ENCODE results near the gene PFDN2. TPM values are rescaled to one million over a fixed set of nuclear protein-coding genes. Genes with fewer than 3 reads are reported as not detected.

The PFDN2 gene
- total and polyA plus RNA-seq, 2 experiments from 2014 or later, result 45.6 to 352 TPM

DNA sequence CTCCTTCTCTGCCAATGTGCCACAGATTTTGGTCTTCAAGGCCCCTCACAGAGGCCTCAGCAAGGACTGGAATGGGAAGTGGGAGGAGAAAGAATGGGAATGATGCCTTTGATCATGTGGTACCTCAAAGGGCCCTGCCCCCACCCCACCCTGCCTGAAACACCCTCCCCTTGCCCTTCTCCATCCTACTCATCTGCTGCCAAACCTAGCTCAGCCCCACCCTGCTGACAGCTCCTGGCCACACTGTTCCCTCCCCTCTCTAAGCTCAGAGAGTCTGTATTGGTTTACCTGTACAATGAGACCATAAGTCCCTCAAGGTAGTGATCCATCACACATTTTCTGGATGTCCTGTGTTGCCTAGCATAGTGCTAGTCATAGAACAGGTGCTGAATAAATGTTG lies 41.4 kb downstream of the PFDN2 start (continued):
- TF ChIP-seq EZH2phosphoT487 (IDR thresholded peaks at IDR 0.05; ENCODE audit: unreplicated experiment) (no peak), CREB1 (CRISPR knock-in tag; IDR thresholded peaks at IDR 0.05; ENCODE audit: low read depth) (no peak), JUNB (IDR thresholded peaks at IDR 0.05; ENCODE audit: unreplicated experiment) (no peak), CTCF (conservative IDR thresholded peaks at IDR 0.05; ENCODE audit: low read depth in 2 of 2) (no peak), ZNF331 (CRISPR knock-in tag; IDR thresholded peaks at IDR 0.05; ENCODE audit: low read depth) (no peak), STAT1 (IDR thresholded peaks at IDR 0.05; ENCODE audit: unreplicated experiment) (no peak), ZNF114 (CRISPR knock-in tag; IDR thresholded peaks at IDR 0.05) (no peak), POLR2AphosphoS5 (IDR thresholded peaks at IDR 0.05; ENCODE audit: low read depth) (no peak)
- TF ChIP-seq, protein P1, sequence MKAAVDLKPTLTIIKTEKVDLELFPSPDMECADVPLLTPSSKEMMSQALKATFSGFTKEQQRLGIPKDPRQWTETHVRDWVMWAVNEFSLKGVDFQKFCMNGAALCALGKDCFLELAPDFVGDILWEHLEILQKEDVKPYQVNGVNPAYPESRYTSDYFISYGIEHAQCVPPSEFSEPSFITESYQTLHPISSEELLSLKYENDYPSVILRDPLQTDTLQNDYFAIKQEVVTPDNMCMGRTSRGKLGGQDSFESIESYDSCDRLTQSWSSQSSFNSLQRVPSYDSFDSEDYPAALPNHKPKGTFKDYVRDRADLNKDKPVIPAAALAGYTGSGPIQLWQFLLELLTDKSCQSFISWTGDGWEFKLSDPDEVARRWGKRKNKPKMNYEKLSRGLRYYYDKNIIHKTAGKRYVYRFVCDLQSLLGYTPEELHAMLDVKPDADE (IDR thresholded peaks at IDR 0.05), result no peak
- TF ChIP-seq, protein P2, sequence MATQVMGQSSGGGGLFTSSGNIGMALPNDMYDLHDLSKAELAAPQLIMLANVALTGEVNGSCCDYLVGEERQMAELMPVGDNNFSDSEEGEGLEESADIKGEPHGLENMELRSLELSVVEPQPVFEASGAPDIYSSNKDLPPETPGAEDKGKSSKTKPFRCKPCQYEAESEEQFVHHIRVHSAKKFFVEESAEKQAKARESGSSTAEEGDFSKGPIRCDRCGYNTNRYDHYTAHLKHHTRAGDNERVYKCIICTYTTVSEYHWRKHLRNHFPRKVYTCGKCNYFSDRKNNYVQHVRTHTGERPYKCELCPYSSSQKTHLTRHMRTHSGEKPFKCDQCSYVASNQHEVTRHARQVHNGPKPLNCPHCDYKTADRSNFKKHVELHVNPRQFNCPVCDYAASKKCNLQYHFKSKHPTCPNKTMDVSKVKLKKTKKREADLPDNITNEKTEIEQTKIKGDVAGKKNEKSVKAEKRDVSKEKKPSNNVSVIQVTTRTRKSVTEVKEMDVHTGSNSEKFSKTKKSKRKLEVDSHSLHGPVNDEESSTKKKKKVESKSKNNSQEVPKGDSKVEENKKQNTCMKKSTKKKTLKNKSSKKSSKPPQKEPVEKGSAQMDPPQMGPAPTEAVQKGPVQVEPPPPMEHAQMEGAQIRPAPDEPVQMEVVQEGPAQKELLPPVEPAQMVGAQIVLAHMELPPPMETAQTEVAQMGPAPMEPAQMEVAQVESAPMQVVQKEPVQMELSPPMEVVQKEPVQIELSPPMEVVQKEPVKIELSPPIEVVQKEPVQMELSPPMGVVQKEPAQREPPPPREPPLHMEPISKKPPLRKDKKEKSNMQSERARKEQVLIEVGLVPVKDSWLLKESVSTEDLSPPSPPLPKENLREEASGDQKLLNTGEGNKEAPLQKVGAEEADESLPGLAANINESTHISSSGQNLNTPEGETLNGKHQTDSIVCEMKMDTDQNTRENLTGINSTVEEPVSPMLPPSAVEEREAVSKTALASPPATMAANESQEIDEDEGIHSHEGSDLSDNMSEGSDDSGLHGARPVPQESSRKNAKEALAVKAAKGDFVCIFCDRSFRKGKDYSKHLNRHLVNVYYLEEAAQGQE (IDR thresholded peaks at IDR 0.05; ENCODE audit: unreplicated experiment), result no peak

GRCh38 chr1:161074676-161075368 lies 43.0 kb downstream of the PFDN2 start:
- Histone ChIP-seq H3K4me1 (ENCODE audit: insufficient read depth) (no peaks in the 10 kb centered on the region; the same call in 1 of the 2 replicates), H3K4me2 (no peak overlapping the region), H2AFZ (no peak overlapping the region), H3K4me3 (no peak overlapping the region), H3K27me3 (ENCODE audit: insufficient read depth) (no peaks in the 10 kb centered on the region), H4K20me1 (replicated peaks; ENCODE audit: insufficient read depth) (no peaks in the 10 kb centered on the region), H3K27ac (ENCODE audit: low read depth) (no peak overlapping the region), H3K36me3 (ENCODE audit: insufficient read depth) (no peaks in the 10 kb centered on the region), H3K9me2 (ENCODE audit: insufficient read depth) (no peaks in the 10 kb centered on the region), H3K79me2 (replicated peaks; ENCODE audit: insufficient read depth) (no peaks in the 10 kb centered on the region), H3F3A (replicated peaks; ENCODE audit: low read depth) (no peaks in the 10 kb centered on the region)
- Mint-ChIP-seq H3K27ac (no peak overlapping the region; the same call in 1 of the 2 replicates), H3K4me3 (no peak overlapping the region), H3K36me3 (ENCODE audit: low read depth) (no peaks in the 10 kb centered on the region), H3K27me3 (ENCODE audit: insufficient read depth, low read depth, poor library complexity) (peaks cover 13% of the 10 kb centered on the region), H3K9me3 (no peaks in the 10 kb centered on the region), H3K4me1 (no peaks in the 10 kb centered on the region; the same call in 2 of the 3 replicates)
- ATAC-seq, result no peak
- DNase-seq (ENCODE audit: low spot score), result no peak
- TF ChIP-seq POLR2AphosphoS5 (IDR thresholded peaks at IDR 0.05; ENCODE audit: low read depth) (no peak), JUNB (IDR thresholded peaks at IDR 0.05; ENCODE audit: unreplicated experiment) (no peak), EZH2phosphoT487 (IDR thresholded peaks at IDR 0.05; ENCODE audit: unreplicated experiment) (no peak), ZNF331 (CRISPR knock-in tag; IDR thresholded peaks at IDR 0.05; ENCODE audit: low read depth) (no peak), CTCF (conservative IDR thresholded peaks at IDR 0.05; ENCODE audit: low read depth in 2 of 2) (no peak)
- TF ChIP-seq, protein P1 (IDR thresholded peaks at IDR 0.05), result no peak
- TF ChIP-seq, protein P2 (IDR thresholded peaks at IDR 0.05; ENCODE audit: unreplicated experiment), result no peak
